GM19025 (cell line): ENCODE data around the gene FRMD4B.

Experiments used
- ATAC-seq: cut with Tn5 transposase; IDR thresholded peaks from one replicate; pipeline ENCODE4 v1.9.1; 2021; ENCODE audit warnings: mild to moderate bottlenecking, low read depth, moderate library complexity; ENCODE audit not compliant: unreplicated experiment

FRMD4B gene

GRCh38 chr3:69143612-69144011 is 242.3 kb downstream of the FRMD4B start:
- no peak for ATAC-seq

GRCh38 chr3:69142797-69143454 is 243.0 kb downstream of the FRMD4B start:
- ATAC-seq, result no peak

- no peak for ATAC-seq
Observed at GRCh38 chr3:69142090-69142489, 243.8 kb downstream of the FRMD4B start.

- no peak for ATAC-seq
Observed at GRCh38 chr3:69141313-69141712, 244.6 kb downstream of the FRMD4B start.

GRCh38 chr3:69137412-69137811 is 248.5 kb downstream of the FRMD4B start:
- ATAC-seq, result no peak

- ATAC-seq, result no peak
Observed at GRCh38 chr3:69137005-69137404, 248.9 kb downstream of the FRMD4B start.

GRCh38 chr3:69130689-69131088 is 255.2 kb downstream of the FRMD4B start:
- ATAC-seq, result no peak

- no peak for ATAC-seq
Observed at GRCh38 chr3:69129531-69129930, 256.4 kb downstream of the FRMD4B start.

GRCh38 chr3:69128509-69128908 is 257.4 kb downstream of the FRMD4B start:
- no peak for ATAC-seq

GRCh38 chr3:69126999-69127398 is 258.9 kb downstream of the FRMD4B start:
- no peak for ATAC-seq

GRCh38 chr3:69126216-69126615 is 259.7 kb downstream of the FRMD4B start:
- ATAC-seq, result no peak

- no peak for ATAC-seq
Observed at GRCh38 chr3:69122403-69122802, 263.5 kb downstream of the FRMD4B start, which contains the start of gene LMOD3. Gene LMOD3, minus strand, starts transcription at chr3:69122595. Its CDS starts 209 bp downstream, at chr3:69122386.

- no peak for ATAC-seq
Observed at GRCh38 chr3:69121950-69122349, 263.9 kb downstream of the FRMD4B start.

- no peak for ATAC-seq
Observed at GRCh38 chr3:69121513-69121912, 264.4 kb downstream of the FRMD4B start.

- ATAC-seq, result peak; percentile 60
Observed at GRCh38 chr3:69120879-69121464, 264.9 kb downstream of the FRMD4B start.
